Measurements from ENCODE around the gene INSL3. TPM values are rescaled to one million over a fixed set of nuclear protein-coding genes. Genes with fewer than 3 reads are reported as not detected.

INSL3 gene
- total RNA-seq, 4 donors from 2014 or later = 2.7 TPM; not detected in 3

- no peak for DNase-seq (ENCODE audit: low spot score)
- no peak for TF ChIP-seq CTCF (IDR thresholded peaks at IDR 0.05)
- ATAC-seq (ENCODE audit: low FRiP score) = no peak
Observed at GRCh38 chr19:17770613-17771012, 50.7 kb downstream of the INSL3 start.

GRCh38 chr19:17767559-17767958, 53.8 kb downstream of the INSL3 start:
- no peak for TF ChIP-seq CTCF (IDR thresholded peaks at IDR 0.05)
- no peak for DNase-seq (ENCODE audit: low spot score)

GRCh38 chr19:17766543-17767131, 54.7 kb downstream of the INSL3 start:
- DNase-seq (ENCODE audit: low spot score) (peak; percentile 81), ATAC-seq (ENCODE audit: low FRiP score) (peak; percentile 88)
- peak in 1 of 3 donors; percentile 42 for TF ChIP-seq CTCF (IDR thresholded peaks at IDR 0.05)

More at GRCh38 chr19:17767559-17767958, 53.8 kb downstream of the INSL3 start:
- ATAC-seq (ENCODE audit: low FRiP score) = no peak

Small RNA genes lying within 50 kb of the gene (small RNA-seq; reads per million reads assigned to genes)
- gene SNORA68 = not detected

Other genes with a start within 250 kb of the INSL3 start
- gene UNC13A, start 133.2 kb downstream of the INSL3 start, total RNA-seq = under 1 TPM; 0.09 to 0.24 (median 0.14) TPM
- gene MAP1S, start 102.0 kb downstream of the INSL3 start, total RNA-seq = 10 to 100 TPM; 19.4 to 35.9 (median 23.8) TPM
- gene FCHO1, start 70.0 kb downstream of the INSL3 start, total RNA-seq = 1 to 10 TPM; 3.1 to 7.4 (median 4.9) TPM
- gene B3GNT3, start 26.4 kb downstream of the INSL3 start, total RNA-seq = under 1 TPM in 2 of 4 donors, not detected in 2; 0.19 to 0.32 TPM
- gene JAK3, start 26.5 kb upstream of the INSL3 start, total RNA-seq = 10 to 100 TPM in 2 of 4 donors, 1 to 10 TPM in 2; 2.3 to 25.1 (median 13.4) TPM
- gene RPL18A, start 38.4 kb upstream of the INSL3 start, total RNA-seq = 1,000 to 10,000 TPM; 1,225 to 1,599 (median 1,335) TPM
- under 1 TPM in 1 of 4 donors, not detected in 3; 0.09 TPM for gene SLC5A5, start 50.4 kb upstream of the INSL3 start, total RNA-seq
- 10 to 100 TPM; 34.7 to 73.4 (median 49.5) TPM for gene CCDC124, start 111.5 kb upstream of the INSL3 start, total RNA-seq
- gene KCNN1, start 145.6 kb upstream of the INSL3 start, total RNA-seq = 1 to 10 TPM in 1 of 4 donors, under 1 TPM in 2, not detected in 1; 0.12 to 1.0 (median 0.88) TPM
- 100 to 1,000 TPM in 1 of 4 donors, 10 to 100 TPM in 3; 16.0 to 117 (median 30.3) TPM for gene ARRDC2, start 186.7 kb upstream of the INSL3 start, total RNA-seq

Measured in omental fat pad (tissue), 4 donors.